C4-2B (cell line): ENCODE data around the gene DHRS11.

Source experiments
- H3K27ac ChIP-seq: fragments of 450-650 bp; 2 replicates; pipeline ENCODE4 v1.5.1; 2017
- CTCF ChIP-seq: fragments of 450-650 bp; conservative IDR thresholded peaks from 2 replicates; pipeline ENCODE4 v1.5.1; 2017; ENCODE audit warnings: mild to moderate bottlenecking
- ZFX ChIP-seq: fragments of 450-650 bp; IDR thresholded peaks from 2 replicates; pipeline ENCODE4 v1.6.1; 2017

Gene DHRS11

GRCh38 chr17:36614933-36615332 lies 23.3 kb downstream of the DHRS11 start:
- no peak overlapping the region for H3K27ac ChIP-seq
- TF ChIP-seq ZFX (no peak), CTCF (no peak)

GRCh38 chr17:36616061-36617029 lies 24.7 kb downstream of the DHRS11 start:
- TF ChIP-seq CTCF (no peak), ZFX (no peak)
- no peak overlapping the region for H3K27ac ChIP-seq

DNA sequence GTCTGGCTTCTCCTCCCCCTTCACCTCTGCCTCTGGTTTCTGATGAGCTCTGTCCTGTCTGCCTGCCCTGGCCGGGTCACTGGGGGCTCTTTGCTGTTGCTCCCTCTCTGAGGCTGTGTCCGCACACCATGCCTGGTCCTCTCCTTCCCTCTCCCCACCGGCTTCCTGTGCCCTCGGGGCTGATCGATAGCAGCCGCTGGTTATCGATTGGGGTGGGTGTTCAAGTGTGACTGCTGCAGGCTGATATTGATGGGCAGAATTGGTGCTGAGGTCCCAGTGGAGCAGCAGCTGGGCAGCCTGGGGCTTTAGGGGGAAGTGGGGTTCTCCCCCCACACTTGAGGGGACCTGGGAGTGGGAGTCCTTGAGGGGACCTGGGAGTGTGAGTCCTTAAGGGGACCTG lies 26.1 kb downstream of the DHRS11 start:
- no peak overlapping the region for H3K27ac ChIP-seq
- no peak for TF ChIP-seq CTCF
- TF ChIP-seq ZFX = no peak

DNA sequence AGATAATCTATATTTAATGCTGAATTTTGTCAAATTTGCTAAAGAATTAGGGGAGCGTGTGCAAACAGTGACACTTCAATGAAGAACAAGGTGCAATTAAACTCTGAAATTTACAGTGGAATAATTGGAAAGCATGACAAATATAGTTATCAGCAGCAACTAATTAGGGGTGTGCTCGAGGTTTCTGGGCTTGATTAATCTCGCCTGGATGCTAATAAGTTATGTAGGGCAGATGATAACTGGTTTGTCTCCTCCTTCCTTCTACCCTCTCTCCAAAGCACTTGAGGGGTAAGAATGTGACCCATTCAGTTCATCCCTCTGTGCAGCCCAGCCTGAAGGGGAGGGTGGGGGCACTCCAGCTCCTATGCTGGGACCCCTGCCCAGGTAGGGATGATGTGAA lies 31.6 kb downstream of the DHRS11 start:
- no peak overlapping the region for H3K27ac ChIP-seq
- TF ChIP-seq ZFX (no peak), CTCF (no peak)

- no peak for TF ChIP-seq CTCF
- no peak for TF ChIP-seq ZFX
- H3K27ac ChIP-seq = no peak overlapping the region
These were observed 33.5 kb downstream of the DHRS11 start for GRCh38 chr17:36625188-36625587.

GRCh38 chr17:36627101-36627500 lies 35.4 kb downstream of the DHRS11 start:
- TF ChIP-seq ZFX (no peak), CTCF (no peak)
- no peak overlapping the region for H3K27ac ChIP-seq

- TF ChIP-seq ZFX (no peak), CTCF (no peak)
- H3K27ac ChIP-seq = no peak overlapping the region
These were observed 36.9 kb downstream of the DHRS11 start for GRCh38 chr17:36628576-36628975.
